Breast epithelium (tissue), 4 donors: ENCODE measurements around the gene ADAMTSL2. TPM values are rescaled to one million over a fixed set of nuclear protein-coding genes. Genes with fewer than 3 reads are reported as not detected.

ENCODE experiments used
- DNase-seq, 2 donors: peaks; one replicate each; pipeline ENCODE4 v3.0.0-alpha.2; 2019; ENCODE audit warnings: low spot score in 2 of 2
- H3K27ac ChIP-seq, 2 donors: fragments of 200-600 bp; sonication (generic) in 1 of 2; one replicate each; pipeline ENCODE4 v1.5.1; 2016 to 2019; ENCODE audit warnings: mild to moderate bottlenecking in 1 of 2
- H3K27me3 ChIP-seq, 2 donors: fragments of 200-600 bp; sonication (generic) in 1 of 2; one replicate each; pipeline versions ENCODE4 v1.5.1 to v1.6.0; 2017 to 2019; ENCODE audit warnings: control low read depth in 1 of 2, mild to moderate bottlenecking in 1 of 2
- H3K36me3 ChIP-seq: fragments of 200-600 bp; one replicate; pipeline ENCODE4 v1.5.1; 2019
- H3K4me1 ChIP-seq, 2 donors: fragments of 200-600 bp; sonication (generic); one replicate each; pipeline ENCODE4 v1.5.1; 2016 to 2019; ENCODE audit warnings: control low read depth in 1 of 2
- H3K4me3 ChIP-seq, 3 donors: fragments of 200-600 bp; sonication (generic); 1 replicate in 2 of 3; 2 replicates in 1 of 3; pipeline ENCODE4 v1.5.1; 2016 to 2019; ENCODE audit warnings: mild to moderate bottlenecking in 3 of 3, moderate library complexity in 2 of 3
- H3K9me3 ChIP-seq, 2 donors: fragments of 200-600 bp; sonication (generic) in 1 of 2; one replicate each; pipeline ENCODE4 v1.5.1; 2016 to 2019; ENCODE audit warnings: control low read depth in 1 of 2
- POLR2A ChIP-seq: fragments of 450-650 bp; IDR thresholded peaks from one replicate; pipeline ENCODE4 v1.6.1; 2016; ENCODE audit warnings: antibody characterized with exemption, mild to moderate bottlenecking, moderate library complexity
- POLR2AphosphoS5 ChIP-seq, 3 donors: sonication (generic); formaldehyde crosslinking; IDR thresholded peaks; one replicate each; pipeline ENCODE4 v1.6.1; 2017; ENCODE audit warnings: antibody characterized with exemption in 3 of 3
- intact Hi-C: fragments of 100-400 bp; cut with DNase I; formaldehyde crosslinking; loops from one replicate; pipeline ENCODE4 v1.15.1; 2023; ENCODE audit warnings: low total_unique reads
- total RNA-seq, 3 donors: library from RNA; depleted of rRNA; stranded (reverse); fragments of >200 nt; gene quantifications; one replicate each; pipeline ENCODE4 v1.1.0, GENCODE V29; 2016
- TF ChIP-seq, protein P1 (sequence below), 3 donors: fragments of 450-650 bp; IDR thresholded peaks; one replicate each; pipeline ENCODE4 v1.5.1; 2016 to 2017; ENCODE audit warnings: antibody characterized with exemption in 3 of 3, mild to moderate bottlenecking in 3 of 3, moderate library complexity in 3 of 3

Gene ADAMTSL2
- total RNA-seq, 3 donors from 2014 or later = 0.33 to 0.80 (median 0.44) TPM

DNA sequence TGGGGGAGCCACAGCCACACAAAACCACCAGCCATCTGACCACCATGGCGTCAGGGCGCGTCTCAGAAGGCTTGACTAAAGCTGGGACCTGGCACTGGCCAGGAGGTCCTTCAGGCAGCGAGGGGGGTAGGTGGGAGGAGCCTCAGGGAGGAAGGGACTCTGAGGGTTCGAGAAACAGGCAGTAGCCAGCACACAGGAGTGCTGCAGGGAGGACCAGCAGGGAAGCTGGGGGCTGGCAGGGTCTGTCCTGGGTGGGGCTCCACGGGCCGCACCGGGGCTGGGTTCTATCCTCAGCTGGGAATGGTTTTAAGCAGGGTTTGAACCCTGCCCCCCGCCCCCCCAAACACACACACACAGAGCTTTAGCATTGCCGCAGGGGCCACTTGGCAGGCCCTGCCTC lies 67.2 kb downstream of the ADAMTSL2 start:
- no peak overlapping the region for H3K27ac ChIP-seq
- intact Hi-C loops = no loop called here
- peaks cover 0 to 48% of the 10 kb centered on the region in 2 donors for H3K27me3 ChIP-seq
- H3K4me1 ChIP-seq = no peaks in the 10 kb centered on the region
- no peak for DNase-seq
- no peak for TF ChIP-seq POLR2AphosphoS5 (IDR thresholded peaks at IDR 0.05)
- TF ChIP-seq, protein P1, sequence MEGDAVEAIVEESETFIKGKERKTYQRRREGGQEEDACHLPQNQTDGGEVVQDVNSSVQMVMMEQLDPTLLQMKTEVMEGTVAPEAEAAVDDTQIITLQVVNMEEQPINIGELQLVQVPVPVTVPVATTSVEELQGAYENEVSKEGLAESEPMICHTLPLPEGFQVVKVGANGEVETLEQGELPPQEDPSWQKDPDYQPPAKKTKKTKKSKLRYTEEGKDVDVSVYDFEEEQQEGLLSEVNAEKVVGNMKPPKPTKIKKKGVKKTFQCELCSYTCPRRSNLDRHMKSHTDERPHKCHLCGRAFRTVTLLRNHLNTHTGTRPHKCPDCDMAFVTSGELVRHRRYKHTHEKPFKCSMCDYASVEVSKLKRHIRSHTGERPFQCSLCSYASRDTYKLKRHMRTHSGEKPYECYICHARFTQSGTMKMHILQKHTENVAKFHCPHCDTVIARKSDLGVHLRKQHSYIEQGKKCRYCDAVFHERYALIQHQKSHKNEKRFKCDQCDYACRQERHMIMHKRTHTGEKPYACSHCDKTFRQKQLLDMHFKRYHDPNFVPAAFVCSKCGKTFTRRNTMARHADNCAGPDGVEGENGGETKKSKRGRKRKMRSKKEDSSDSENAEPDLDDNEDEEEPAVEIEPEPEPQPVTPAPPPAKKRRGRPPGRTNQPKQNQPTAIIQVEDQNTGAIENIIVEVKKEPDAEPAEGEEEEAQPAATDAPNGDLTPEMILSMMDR (IDR thresholded peaks at IDR 0.05) = no peak
- no peaks in the 10 kb centered on the region for H3K36me3 ChIP-seq
- peaks cover 18 to 24% of the 10 kb centered on the region in 2 donors for H3K9me3 ChIP-seq
- H3K4me3 ChIP-seq = no peak overlapping the region

DNA sequence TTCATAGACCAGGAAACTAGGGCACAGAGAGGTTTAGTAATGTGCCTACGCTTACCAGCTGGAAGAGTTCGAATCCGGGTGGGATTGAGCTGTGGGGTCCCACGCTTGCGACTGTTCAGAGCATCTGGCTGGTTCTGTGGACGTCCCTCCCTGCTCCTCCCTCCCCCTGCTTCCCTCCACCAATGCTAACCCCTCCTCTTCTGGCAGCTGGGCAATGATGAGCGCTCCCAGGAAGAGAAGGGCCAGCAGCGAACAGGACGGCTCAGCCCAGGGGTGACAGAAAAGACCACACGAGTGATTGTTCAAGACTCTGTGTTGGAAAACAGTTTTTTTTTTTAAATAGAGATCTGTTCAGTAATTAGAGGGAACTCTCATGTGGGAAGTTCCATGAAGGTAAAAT lies 67.8 kb downstream of the ADAMTSL2 start:
- peaks cover 0 to 53% of the 10 kb centered on the region in 2 donors for H3K27me3 ChIP-seq
- no peak for DNase-seq
- no peaks in the 10 kb centered on the region for H3K36me3 ChIP-seq
- no peak overlapping the region for H3K4me3 ChIP-seq
- intact Hi-C loops = no loop called here
- no peak overlapping the region for H3K27ac ChIP-seq
- peaks cover 13 to 19% of the 10 kb centered on the region in 2 donors for H3K9me3 ChIP-seq
- no peaks in the 10 kb centered on the region for H3K4me1 ChIP-seq
- no peak for TF ChIP-seq POLR2AphosphoS5 (IDR thresholded peaks at IDR 0.05)
- TF ChIP-seq, protein P1 (IDR thresholded peaks at IDR 0.05) = no peak
- TF ChIP-seq POLR2A = no peak

DNA sequence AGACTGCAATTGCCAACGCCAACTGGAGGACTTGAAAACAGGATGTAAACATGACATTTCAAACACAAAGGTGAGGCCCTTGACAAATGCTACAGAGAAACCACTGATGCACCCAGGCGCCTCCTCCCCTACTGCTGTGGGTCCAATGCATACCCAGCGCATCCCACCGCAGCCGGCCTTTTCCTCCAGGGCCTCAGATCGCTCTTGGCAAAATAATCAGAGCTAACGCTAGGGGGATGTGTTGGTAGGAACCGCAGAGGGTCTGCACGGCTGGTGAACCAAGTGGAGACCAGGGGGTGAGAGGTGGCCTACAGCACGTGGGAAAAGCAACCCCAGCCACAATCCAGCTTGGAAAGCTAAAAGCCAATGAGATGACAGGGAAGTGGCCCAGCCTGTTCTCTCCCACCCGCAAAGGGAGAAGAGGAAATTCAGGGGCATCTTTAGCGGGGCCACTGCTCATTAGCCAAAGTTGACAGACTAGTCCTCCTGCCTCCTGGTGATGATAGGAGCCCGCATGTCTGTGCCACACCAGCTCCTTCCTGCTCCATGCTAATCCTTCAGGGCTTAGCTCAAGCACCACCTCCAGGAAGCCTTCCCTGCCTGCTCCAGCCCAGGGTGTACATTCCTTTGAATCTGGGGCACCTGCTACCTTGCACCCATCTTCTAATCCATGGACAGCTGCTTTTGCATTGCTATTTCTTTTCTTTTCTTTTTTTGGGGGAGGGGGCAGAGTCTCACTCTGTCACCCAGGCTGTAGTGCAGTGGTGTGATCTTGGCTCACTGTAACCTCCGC lies 68.8 kb downstream of the ADAMTSL2 start:
- Histone ChIP-seq H3K4me3 (no peak overlapping the region), H3K4me1 (no peaks in the 10 kb centered on the region), H3K36me3 (no peaks in the 10 kb centered on the region), H3K9me3 (peaks cover 2 to 9% of the 10 kb centered on the region in 2 donors), H3K27me3 (peaks cover 0 to 63% of the 10 kb centered on the region in 2 donors), H3K27ac (no peak overlapping the region)
- no peak for TF ChIP-seq POLR2A
- TF ChIP-seq POLR2AphosphoS5 (IDR thresholded peaks at IDR 0.05) = no peak
- TF ChIP-seq, protein P1 (IDR thresholded peaks at IDR 0.05) = no peak
- intact Hi-C loops = no loop called here
- DNase-seq = no peak

DNA sequence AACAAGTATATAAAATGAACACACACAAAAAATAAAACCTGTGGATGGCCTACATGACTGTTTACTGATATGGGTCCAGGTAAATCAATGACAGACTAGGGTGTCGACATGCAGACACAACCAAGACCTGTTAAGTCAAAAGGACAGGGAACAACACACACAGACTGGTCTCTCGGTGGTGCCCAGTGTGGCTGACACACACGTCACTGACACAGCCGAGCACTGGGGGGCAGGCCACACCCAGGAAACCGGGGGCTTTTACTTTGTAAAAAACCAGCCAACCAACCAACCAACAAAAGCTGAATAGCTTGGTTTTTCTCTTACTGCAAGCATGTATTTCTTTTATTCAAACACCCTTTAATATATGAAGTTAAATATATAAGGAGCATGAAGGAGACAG lies 69.7 kb downstream of the ADAMTSL2 start:
- intact Hi-C loops = no loop called here
- no peaks in the 10 kb centered on the region for H3K36me3 ChIP-seq
- no peak for DNase-seq
- H3K4me1 ChIP-seq = no peaks in the 10 kb centered on the region
- no peak overlapping the region for H3K27ac ChIP-seq
- peaks cover 2 to 71% of the 10 kb centered on the region in 2 donors for H3K27me3 ChIP-seq
- TF ChIP-seq POLR2A (no peak), POLR2AphosphoS5 (IDR thresholded peaks at IDR 0.05) (no peak)
- H3K4me3 ChIP-seq = no peak overlapping the region
- peaks cover 0 to under 1% of the 10 kb centered on the region in 2 donors for H3K9me3 ChIP-seq

DNA sequence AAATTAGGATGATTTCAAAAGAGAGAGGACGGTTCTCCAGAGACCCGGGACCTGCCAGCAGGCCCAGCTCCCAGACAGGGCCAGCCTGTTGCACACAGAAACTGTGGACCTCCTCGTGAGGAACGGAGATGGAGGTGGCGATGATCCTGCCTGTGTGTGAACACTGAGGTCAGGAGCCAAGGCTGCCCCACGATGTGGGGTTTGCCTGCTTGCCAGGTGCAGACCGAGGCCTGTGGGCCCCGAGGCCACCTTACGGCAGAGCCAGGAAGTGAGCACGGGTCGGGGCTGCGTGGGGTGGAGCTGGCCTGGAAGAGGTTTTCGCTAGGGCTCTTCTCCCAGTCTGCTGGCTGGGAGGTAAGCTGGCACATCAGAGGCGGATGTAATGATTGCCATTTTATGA lies 70.4 kb downstream of the ADAMTSL2 start:
- Histone ChIP-seq H3K27me3 (peaks cover 2 to 77% of the 10 kb centered on the region in 2 donors), H3K27ac (no peak overlapping the region), H3K36me3 (no peaks in the 10 kb centered on the region), H3K9me3 (no peaks in the 10 kb centered on the region), H3K4me1 (no peaks in the 10 kb centered on the region), H3K4me3 (no peak overlapping the region)
- intact Hi-C loops = no loop called here
- TF ChIP-seq POLR2AphosphoS5 (IDR thresholded peaks at IDR 0.05) (no peak), POLR2A (no peak)
- TF ChIP-seq, protein P1 (IDR thresholded peaks at IDR 0.05) = no peak
- no peak for DNase-seq
